Thoracic aorta (tissue), 2 donors: ENCODE data around the gene PKP4. TPM values are rescaled to one million over a fixed set of nuclear protein-coding genes. Genes with fewer than 3 reads are reported as not detected.

ENCODE experiments used
- ATAC-seq: fragments of 150-250 bp; one replicate; pipeline ENCODE4 v1.8.0; 2017; ENCODE audit warnings: low read depth; ENCODE audit not compliant: insufficient number of reproducible peaks, low FRiP score
- DNase-seq: peaks from one replicate; pipeline ENCODE4 v3.0.0-alpha.2; 2020; ENCODE audit warnings: low spot score
- H3K27ac ChIP-seq, 2 donors: fragments of 200-600 bp; sonication (generic); 1 replicate in 1 of 2; 2 replicates in 1 of 2; pipeline ENCODE4 v1.5.1; 2016; ENCODE audit warnings: mild to moderate bottlenecking in 2 of 2, moderate library complexity in 2 of 2
- H3K27me3 ChIP-seq: fragments of 200-600 bp; sonication (generic); replicated peaks from 2 replicates; pipeline ENCODE4 v1.6.0; 2016; ENCODE audit warnings: mild to moderate bottlenecking; ENCODE audit not compliant: insufficient read depth
- H3K36me3 ChIP-seq: fragments of 200-600 bp; sonication (generic); one replicate; pipeline ENCODE4 v1.5.1; 2016
- H3K4me1 ChIP-seq, 2 donors: fragments of 200-600 bp; sonication (generic); 1 replicate in 1 of 2; 2 replicates in 1 of 2; pipeline versions ENCODE4 v1.5.1 to v1.6.0; 2016; ENCODE audit warnings: low read depth in 2 of 2, mild to moderate bottlenecking in 1 of 2; ENCODE audit not compliant: control insufficient read depth in 1 of 2
- H3K4me3 ChIP-seq: fragments of 200-600 bp; sonication (generic); 2 replicates; pipeline ENCODE4 v1.5.1; 2016; ENCODE audit warnings: mild to moderate bottlenecking
- H3K9me3 ChIP-seq: fragments of 200-600 bp; sonication (generic); 2 replicates; pipeline ENCODE4 v1.5.1; 2016
- CTCF ChIP-seq: fragments of 200-600 bp; sonication (generic); IDR thresholded peaks from one replicate; pipeline ENCODE4 v1.5.1; 2019; ENCODE audit warnings: antibody characterized with exemption
- total RNA-seq, 2 donors: library from RNA; depleted of rRNA; stranded (reverse); fragments of >200 nt; gene quantifications; one replicate each; pipeline versions ENCODE4 v1.1.0 to v1.2.3, GENCODE V29; 2016

PKP4 gene
- total RNA-seq, 2 donors from 2014 or later, result 28.0 to 49.1 TPM

- DNase-seq (no peak), ATAC-seq (no peak)
- no peaks in the 10 kb centered on the region for H3K9me3 ChIP-seq
- H3K36me3 ChIP-seq, result no peaks in the 10 kb centered on the region
- H3K4me3 ChIP-seq, result no peak overlapping the region
- no peak for TF ChIP-seq CTCF
- H3K27me3 ChIP-seq, result no peaks in the 10 kb centered on the region
- H3K27ac ChIP-seq, result no peak overlapping the region
- H3K4me1 ChIP-seq, result no peaks in the 10 kb centered on the region
These were observed 228.9 kb downstream of the PKP4 start for GRCh38 chr2:158685646-158686045.

- no peak for DNase-seq
- Histone ChIP-seq H3K36me3 (no peaks in the 10 kb centered on the region), H3K27ac (no peak overlapping the region), H3K4me1 (no peaks in the 10 kb centered on the region), H3K9me3 (no peaks in the 10 kb centered on the region), H3K27me3 (no peaks in the 10 kb centered on the region), H3K4me3 (no peak overlapping the region)
- ATAC-seq, result no peak
- TF ChIP-seq CTCF, result no peak
These were observed 229.5 kb downstream of the PKP4 start for GRCh38 chr2:158686210-158686691.

- Histone ChIP-seq H3K4me3 (no peak overlapping the region), H3K36me3 (no peaks in the 10 kb centered on the region), H3K9me3 (no peaks in the 10 kb centered on the region), H3K4me1 (no peaks in the 10 kb centered on the region), H3K27me3 (no peaks in the 10 kb centered on the region), H3K27ac (no peak overlapping the region)
- ATAC-seq (no peak), DNase-seq (no peak)
- no peak for TF ChIP-seq CTCF
These were observed 230.6 kb downstream of the PKP4 start for GRCh38 chr2:158687315-158687714.

- Histone ChIP-seq H3K27ac (no peak overlapping the region), H3K4me1 (no peaks in the 10 kb centered on the region), H3K9me3 (no peaks in the 10 kb centered on the region), H3K36me3 (no peaks in the 10 kb centered on the region), H3K27me3 (no peaks in the 10 kb centered on the region), H3K4me3 (no peak overlapping the region)
- no peak for TF ChIP-seq CTCF
- ATAC-seq (no peak), DNase-seq (no peak)
These were observed 232.0 kb downstream of the PKP4 start for GRCh38 chr2:158688721-158689120.

- H3K4me1 ChIP-seq, result no peaks in the 10 kb centered on the region
- no peak for TF ChIP-seq CTCF
- H3K27ac ChIP-seq, result no peak overlapping the region
- no peaks in the 10 kb centered on the region for H3K27me3 ChIP-seq
- H3K4me3 ChIP-seq, result no peak overlapping the region
- DNase-seq (no peak), ATAC-seq (no peak)
- no peaks in the 10 kb centered on the region for H3K36me3 ChIP-seq
- no peaks in the 10 kb centered on the region for H3K9me3 ChIP-seq
These were observed 232.6 kb downstream of the PKP4 start for GRCh38 chr2:158689391-158689790.
